GM12865 (cell line): ENCODE data around the gene ARHGAP22.
A peak's percentile ranks its signal among the peaks of the same experiment; 100 is the strongest.

ENCODE experiments used
- DNase-seq: peaks from one replicate; pipeline ENCODE4 v3.0.0; 2010; ENCODE audit warnings: low read depth
- H3K4me3 ChIP-seq: 2 replicates; pipeline ENCODE4 v1.5.1; 2011; ENCODE audit warnings: mild to moderate bottlenecking, low read depth, low read length, control low read depth
- CTCF ChIP-seq: IDR thresholded peaks from 2 replicates; pipeline ENCODE4 v1.5.1; 2011; ENCODE audit warnings: low read length, control low read depth, low read depth, inconsistent platforms; ENCODE audit not compliant: insufficient read depth; ENCODE audit errors: missing control alignments

Gene ARHGAP22

GRCh38 chr10:48526846-48527505 lies 77.9 kb downstream of the ARHGAP22 start:
- TF ChIP-seq CTCF, result no peak
- no peak for DNase-seq
- H3K4me3 ChIP-seq, result no peak overlapping the region

- no peak for DNase-seq
- no peak overlapping the region for H3K4me3 ChIP-seq
- TF ChIP-seq CTCF, result no peak
These were observed 78.7 kb downstream of the ARHGAP22 start for GRCh38 chr10:48526011-48526821.

- DNase-seq, result no peak
- H3K4me3 ChIP-seq, result no peak overlapping the region
- no peak for TF ChIP-seq CTCF
These were observed 79.8 kb downstream of the ARHGAP22 start for GRCh38 chr10:48525113-48525512.

- no peak for DNase-seq
- H3K4me3 ChIP-seq, result no peak overlapping the region
- peak; percentile 37 for TF ChIP-seq CTCF
These were observed 80.8 kb downstream of the ARHGAP22 start for GRCh38 chr10:48523820-48524758.

GRCh38 chr10:48523212-48523819 lies 81.6 kb downstream of the ARHGAP22 start:
- DNase-seq, result no peak
- no peak for TF ChIP-seq CTCF
- H3K4me3 ChIP-seq, result no peak overlapping the region

GRCh38 chr10:48522011-48522765 lies 82.7 kb downstream of the ARHGAP22 start:
- no peak overlapping the region for H3K4me3 ChIP-seq
- no peak for TF ChIP-seq CTCF
- no peak for DNase-seq
